Activated CD8-positive, alpha-beta memory T cell treated with anti-CD3 and anti-CD28 coated beads, Interleukin-2, amount 50 U/mL, for 48 hours (primary cell): Measurements from ENCODE around the gene KAZN.
"Not testable (repeated sequence)": the region's sequence is repeated elsewhere in the genome, so short reads cannot be mapped to it uniquely, and the experiment has no call there.

Experiments
- DNase-seq: peaks from one replicate; pipeline ENCODE4 v3.0.0-alpha.2; 2020

KAZN gene

DNA sequence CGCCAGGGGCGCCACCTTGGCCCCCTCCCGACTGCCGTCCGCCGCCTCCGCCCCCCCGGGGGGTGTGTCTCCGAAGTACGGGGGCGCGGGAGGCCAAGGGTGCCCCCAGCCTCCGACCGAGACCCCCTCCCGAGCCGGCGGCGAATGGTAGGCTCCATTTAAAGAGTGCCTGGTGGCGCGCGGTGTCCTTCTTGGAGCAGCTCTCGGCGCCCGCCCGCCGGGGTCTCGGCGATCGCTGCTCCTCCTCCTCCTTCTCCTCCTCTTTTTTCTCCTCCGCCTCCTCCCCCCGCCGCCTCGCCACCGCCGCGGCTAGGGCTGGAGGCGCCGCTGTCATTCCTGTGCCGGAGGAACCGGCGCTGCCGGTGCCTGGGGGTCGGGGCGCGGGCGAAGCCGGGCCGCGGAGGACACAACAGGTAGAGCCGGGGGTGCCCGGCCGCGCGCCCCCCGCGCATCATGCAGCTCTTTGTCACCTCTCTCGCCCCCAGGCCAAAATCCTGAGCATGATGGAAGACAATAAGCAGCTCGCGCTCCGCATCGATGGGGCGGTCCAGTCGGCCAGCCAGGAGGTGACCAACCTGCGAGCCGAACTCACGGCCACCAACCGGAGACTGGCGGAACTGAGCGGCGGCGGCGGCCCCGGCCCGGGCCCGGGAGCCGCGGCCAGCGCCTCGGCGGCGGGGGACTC is at the start of gene KAZN:
TSS of gene KAZN (plus strand) at position 188 of the 685 bp plus-strand sequence.
- no peak for DNase-seq

DNA sequence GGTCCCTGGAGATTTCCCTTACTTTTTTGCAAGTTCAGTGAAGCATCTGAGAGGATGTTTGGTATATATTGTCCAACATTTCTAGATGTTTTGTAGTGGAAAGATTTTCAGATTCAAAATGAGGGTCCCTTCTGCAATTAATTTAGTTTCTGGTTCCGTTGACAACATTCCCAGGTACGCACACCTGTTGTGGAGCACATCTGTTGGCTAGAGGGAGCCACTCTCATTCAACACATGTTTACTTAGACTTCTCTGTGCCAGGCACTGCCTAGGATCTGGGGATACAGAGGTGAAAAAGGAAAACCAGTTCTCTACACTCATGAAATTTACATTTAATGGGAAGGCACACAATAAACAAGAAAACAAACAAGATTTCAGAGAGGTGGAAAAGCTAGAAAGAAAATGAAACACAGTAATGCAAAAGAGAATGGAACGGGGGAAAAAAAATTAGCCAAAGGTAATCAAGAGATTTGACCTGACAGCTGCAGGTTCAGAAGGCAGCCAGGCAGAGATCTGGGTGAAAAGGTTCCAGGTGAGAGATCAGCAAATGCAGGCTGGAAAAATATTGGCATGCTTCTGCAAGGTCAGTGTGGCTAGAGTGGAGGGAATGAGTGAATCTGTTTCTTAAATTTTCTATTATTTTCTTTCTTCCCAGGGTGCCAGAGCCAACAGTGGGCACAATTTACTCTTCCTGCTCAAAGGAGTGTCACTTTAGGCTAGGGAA is 48.4 kb upstream of the KAZN start:
- no peak for DNase-seq

DNA sequence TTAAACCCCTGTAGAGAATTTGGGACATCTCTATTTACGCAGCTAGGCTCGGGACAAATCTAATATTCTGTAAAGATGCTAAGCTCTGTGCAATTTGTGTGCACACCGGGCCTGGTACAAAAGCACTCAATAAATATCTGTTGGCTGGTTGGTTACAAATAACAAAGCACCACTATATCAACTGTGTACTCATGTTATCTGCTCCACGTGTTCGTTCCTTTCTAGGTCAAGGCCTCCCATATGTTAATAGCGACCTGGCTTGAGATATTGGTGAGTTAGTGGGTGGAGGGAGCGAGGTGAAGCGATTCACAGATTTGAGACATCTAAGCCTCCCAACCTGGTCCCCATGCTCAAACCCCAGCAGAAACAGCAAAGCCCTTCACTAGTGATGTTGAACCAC is 47.1 kb upstream of the KAZN start:
- DNase-seq: no peak

DNA sequence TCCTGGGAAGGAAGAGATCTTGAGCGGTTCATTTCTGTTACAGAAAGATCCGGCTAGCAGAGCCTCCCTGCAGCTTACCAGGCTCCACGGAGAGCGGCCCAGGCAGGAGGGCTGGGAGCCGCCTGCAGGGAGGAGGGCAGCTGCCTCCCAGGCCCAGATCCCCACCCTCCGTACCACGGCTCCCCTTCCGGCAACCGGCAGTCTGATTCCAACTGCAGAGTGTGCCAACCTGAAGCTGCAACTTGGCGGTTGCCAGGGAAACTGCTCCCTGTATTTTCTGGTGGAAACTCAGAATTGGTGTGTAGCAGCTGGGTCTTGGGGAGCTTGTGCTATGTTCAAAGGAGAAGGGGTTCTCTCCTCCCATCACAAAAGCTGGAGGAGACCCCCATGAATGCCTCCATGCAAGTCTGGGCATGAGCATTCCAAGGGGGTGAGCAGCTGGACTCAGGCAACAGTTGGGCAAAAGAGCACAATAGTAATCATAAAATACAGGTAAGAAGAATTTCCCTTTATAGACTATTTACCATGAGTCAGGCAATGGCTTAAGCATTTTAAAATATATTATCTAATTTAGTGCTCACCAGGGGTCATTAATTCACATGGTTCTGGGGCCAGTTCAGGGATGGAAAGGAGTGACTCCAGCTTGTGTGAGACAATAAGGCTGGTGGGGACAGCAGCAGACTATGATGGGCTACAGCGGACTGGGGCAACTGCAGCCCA is 46.1 kb upstream of the KAZN start:
- no peak for DNase-seq

DNA sequence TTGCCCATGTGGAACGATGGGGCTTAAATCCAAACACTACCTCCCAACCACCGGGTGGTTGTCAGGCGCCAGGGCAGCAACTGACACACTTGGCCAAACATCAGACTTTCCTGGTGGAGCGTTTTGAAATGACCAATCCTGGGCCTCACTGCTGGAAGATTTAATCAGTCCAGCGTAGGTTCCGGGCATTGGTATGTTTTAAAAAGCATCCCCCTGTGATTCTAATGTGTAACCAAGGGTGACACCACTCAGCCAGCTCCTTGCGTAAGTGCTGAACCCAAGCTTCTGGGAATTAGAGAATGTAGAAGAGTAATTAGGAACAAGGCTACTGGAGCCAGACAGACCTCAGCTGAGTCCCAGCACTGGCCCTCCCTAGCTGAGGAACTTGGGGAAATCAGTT is 44.8 kb upstream of the KAZN start:
- no peak for DNase-seq

DNA sequence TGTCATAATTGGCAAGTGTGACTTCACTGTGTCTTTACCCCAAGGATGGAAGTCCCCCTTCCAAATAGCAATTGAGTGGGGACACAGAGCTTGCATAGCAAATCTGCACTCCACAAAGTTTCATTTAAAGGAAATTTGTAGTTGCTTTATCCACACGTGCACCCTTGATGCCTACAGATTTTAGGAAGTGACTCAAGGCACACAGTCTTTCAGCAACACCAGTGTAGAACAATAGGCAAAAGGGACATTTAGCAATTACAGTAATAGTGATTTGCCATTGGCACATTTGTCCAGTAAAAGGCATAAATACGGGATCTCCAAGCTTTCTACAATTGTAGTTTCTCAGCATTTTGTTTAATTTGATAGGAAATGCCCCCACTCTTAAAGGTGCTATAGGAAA is 43.4 kb upstream of the KAZN start:
- DNase-seq: no peak

DNA sequence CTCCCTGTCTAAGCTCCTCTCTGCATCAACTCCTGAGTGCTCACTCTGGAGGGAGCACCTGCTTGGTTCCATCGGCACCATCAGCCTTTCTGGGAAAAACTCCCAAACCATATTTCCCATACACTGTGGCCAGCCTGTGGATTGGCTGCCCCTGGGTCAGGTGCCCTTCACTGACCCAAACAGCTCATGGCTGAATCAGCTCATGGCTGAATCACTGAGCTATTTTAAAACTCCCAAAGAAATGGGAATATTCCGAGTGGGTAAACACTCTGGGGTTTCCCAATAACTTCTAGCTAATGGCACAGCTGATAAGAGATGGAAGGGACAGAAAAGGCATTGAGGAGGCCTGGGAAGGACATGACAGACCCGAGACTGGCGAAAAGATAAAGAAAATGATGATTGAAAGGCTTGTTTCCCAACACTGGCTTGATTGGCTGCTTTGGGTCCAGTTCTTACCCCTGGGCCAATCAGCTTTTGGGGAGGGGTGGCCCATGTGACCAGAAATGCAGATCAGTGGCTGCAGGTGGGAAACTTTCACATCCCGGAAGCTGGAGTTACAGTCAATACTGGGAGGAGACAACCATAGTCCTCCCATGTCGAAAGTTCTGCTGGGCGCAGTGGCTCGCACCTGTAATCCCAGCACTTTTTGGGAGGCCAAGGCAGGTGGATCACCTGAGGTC is 37.3 kb upstream of the KAZN start:
- DNase-seq: no peak

DNA sequence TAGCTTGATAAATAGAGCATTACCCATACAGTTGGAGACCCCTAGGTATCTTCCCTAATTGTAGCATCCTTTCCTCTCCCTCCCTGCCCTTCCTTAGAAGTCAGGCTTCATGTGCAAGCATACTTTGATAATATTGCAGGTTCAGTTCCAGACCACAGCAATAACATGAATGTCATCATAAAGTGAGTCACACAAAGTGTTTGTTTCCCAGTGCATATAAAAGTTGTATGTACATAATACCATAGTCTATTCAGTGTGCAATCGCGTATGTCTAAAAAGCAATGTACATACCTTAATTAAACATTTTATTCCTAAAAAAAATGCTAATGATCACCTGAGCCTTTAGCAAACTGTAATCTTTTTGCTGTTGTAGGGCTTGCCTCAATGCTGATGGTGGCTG is 33.4 kb upstream of the KAZN start:
- DNase-seq: no peak

DNA sequence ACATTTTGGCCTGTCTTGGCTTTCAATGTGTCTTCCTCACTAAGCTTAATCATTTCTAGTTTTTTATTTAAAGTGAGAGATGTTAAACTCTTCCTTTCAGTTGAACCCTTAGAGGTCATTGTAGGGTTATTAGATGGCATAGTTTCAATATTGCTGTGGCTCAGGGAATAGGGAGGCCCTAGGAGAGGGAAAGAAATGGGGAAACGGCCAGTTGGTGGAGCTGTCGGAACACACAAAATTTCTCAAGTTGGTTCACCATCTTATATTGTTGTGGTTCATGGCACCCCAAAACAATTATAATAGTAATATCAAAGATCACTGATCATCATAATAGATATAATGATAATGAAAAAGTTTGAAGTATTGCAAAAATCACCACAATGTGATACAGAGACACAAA is 31.4 kb upstream of the KAZN start:
- no peak for DNase-seq

DNA sequence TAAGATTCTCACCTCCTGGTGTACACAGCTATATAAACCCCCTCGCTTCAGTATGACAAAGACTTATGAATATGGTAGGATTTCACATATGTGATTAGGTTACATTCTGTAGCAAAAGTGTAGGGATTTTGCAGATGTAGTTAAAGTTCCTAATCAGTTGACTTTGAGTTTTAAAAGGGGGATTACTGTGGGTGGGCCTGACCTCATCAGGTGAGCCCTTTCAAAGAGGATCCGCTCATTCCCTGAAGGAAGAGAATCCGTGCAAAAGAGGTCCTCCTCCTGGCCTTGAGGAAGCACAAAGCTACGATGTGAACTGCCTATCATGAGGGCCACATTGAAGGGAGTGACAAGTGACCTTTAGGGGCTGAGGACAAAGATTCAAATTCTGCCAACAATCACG is 30.6 kb upstream of the KAZN start:
- DNase-seq: no peak

DNA sequence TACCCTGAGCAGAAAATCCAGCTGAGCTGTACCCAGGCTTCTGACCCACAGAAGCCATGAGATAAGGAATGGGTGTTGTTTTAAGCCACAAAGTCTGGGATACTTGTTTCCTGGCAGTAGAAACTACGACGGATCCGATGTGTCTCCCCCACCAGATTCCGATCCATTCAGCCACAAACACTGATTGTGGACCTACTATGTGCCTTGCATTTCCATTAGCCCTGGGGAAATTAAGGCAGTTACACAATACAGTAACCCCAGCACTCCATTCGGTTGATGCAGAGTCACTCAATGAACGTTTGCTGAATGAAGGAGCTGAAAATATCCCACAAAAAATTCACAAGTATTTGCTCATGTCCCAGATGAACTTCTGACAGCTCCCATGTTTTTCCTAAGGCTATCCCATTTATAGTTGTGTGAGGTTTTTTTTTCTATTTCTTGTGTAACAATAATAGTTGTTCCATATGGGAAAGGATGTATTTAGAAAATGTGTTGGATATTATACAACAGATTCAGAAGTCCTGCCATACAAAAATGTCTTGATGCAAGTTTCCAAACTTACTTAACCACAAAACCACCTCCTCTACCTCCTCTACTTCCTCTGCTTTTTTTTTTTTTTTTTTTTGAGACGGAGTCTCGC is 29.6 kb upstream of the KAZN start:
- DNase-seq: no peak

DNA sequence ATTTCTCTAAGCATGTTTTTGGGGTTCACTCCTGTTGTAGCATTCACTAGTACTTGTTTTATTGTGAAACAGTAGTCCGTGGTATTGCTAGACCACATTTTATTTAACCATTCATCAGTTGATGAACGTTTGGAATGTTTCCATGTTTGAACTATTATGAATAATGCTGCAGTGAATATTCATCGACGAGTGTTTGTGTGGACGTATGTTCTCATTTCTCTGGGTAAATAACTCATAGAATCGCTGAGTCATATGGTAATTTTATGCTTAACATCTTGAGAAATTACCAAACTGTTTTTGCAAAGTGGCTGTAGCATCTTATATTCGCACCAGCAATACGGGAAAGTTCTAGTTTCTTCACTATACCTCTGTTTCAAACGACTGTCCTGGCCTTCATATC is 28.0 kb upstream of the KAZN start:
- no peak for DNase-seq

DNA sequence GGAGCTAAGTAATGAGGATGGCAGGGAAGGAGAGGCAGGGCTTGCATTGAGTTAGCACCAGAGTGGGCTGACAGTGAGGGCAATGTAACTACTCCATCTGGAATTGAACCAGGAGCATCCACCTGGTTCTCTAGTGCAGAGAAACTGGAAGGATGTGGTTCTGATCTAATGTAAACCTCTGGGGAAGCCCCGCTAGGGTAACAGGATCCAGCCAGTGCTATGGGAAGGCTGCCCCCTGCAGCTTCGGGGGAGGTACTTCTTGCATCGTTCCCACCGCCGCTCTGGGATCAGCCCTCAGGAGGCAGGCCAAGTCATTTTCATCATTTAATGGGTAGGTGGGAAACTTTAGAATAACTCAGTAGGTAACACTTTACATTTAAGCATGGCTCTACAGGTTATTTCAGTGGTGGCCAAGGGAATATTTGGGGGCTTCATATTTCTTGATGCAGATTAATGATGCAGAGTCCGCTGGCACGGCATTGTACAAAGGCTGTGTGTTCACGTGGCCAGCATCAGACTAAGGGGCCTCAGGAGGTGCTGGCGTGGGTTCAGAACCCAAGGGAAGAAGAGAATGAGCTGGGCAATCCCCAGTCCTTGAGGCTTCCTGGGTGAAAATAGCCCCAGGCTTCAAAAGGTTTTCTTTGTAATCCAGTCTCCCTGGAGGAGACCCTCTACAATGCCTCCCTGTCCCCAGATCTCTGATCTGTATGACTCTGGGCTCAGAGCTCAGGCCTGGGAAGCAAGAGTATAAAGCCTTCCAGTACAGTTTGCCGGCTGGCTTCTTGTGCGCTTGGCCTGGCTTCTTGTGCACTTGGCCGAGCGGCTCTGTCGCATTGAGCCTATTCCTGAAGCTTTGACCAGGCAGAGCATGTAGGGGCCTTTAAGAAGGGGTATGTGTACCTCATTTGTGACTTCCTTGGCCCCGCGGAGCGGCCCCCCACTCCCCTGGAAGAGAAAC is 26.4 kb upstream of the KAZN start:
- no peak for DNase-seq

DNA sequence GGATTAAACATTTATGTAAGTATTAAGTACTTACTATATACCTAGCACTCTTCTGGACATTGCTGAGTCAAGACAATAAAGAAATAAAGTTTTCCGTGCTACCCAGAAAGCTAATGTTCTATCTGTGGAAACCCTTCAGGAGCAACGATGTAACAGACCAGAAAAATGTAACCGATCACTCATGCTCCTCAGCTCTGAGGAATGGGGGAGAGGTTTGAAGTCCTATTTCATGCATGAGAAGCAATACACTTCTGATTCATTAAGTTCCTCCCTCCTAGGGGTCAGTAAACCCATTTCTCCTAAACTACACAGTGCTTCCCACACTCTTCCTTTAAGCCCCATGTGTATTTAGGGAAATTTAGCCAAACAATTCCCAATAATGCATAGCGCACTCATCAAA is 25.6 kb upstream of the KAZN start:
- no peak for DNase-seq

DNA sequence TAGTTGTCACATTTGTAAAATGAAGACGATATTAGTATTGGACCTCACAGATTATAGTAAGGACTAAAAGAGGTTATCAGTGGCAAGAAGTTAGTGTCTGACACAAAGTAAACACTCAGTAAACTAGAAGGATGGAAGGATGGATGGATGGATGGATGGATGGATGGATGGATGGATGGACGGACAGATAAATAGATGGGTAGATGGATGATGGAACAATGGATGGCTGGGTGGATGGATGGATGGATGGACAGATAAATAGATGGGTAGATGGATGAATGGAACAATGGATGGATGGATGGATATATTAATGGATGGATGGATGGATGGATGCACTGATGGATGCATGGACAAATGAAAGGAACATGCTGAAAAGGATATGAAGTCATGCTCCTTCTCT is 22.3 kb upstream of the KAZN start:
- no peak for DNase-seq

DNA sequence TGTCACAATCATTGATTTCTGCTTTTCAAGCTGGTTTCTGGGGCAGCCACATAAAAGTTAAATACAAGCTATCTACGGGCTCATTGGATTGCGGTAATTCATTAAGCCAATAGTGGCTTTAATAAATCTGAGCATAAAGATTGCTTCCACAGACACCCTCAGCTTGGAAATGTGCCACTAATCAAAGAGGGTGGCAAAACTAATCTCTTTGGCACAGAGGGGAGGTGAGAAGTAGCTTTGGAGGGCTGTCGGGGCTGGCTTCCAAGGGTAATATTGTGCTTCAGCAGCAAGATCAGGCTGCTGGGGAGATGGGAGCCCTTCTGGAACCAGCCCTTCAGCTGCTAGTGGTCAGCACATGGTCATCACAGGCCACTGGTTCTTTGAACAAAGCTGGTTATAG is 21.2 kb upstream of the KAZN start:
- no peak for DNase-seq

DNA sequence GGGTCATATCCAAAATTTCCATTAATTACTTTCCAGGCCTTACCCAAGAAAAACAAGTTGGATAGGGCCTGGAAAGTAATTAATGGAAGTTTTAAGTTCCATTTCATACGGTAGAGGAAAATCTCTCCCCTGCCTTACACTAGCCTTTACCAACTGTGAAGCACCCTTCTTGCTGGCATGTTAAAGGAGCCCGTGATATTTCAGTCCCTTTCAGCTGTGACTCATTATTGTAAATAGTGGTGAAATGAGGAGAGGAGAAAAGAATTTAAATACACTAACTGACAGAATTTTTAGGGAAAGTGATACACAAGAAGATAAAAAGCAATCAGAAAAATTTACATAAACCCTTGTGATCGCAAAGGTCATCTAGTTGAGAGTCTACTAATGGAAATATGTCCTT is 20.3 kb upstream of the KAZN start:
- no peak for DNase-seq

DNA sequence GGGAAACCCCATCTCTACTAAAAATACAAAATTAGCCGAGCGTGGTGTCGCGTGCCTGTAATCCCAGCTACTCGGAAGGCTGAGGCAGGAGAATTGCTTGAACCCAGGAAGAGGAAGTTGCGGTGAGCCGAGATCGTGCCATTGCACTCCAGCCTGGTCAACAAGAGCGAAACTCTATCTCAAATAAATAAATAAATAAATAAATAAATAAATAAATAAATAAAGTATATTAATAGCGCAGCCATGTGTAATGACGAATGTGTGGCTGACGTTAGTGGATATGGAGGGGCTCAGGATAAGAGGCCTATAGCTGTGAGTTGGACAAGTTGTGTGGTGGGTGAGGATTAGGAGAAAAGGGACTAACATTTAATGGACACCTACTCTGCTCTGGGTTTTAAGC is 18.2 kb upstream of the KAZN start:
- not testable (repeated sequence) for DNase-seq

DNA sequence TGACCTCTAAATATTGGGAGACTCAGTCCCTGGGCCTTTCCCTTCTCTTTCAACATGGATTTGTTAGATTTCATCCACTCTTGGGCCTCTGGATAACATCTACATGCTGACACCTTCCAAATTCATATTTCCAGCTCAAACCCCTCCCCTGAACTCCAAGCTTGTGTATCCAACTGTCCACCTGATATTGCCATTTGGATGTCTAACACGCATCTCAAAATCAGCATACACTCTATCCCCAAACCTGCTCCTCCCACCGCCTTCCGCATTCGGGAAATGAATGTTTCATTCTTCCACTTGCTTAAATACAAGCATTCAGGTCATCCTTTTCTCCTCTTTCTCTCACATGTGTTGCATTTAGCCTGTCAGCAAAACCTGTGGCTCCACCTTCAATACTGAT is 17.5 kb upstream of the KAZN start:
- no peak for DNase-seq

DNA sequence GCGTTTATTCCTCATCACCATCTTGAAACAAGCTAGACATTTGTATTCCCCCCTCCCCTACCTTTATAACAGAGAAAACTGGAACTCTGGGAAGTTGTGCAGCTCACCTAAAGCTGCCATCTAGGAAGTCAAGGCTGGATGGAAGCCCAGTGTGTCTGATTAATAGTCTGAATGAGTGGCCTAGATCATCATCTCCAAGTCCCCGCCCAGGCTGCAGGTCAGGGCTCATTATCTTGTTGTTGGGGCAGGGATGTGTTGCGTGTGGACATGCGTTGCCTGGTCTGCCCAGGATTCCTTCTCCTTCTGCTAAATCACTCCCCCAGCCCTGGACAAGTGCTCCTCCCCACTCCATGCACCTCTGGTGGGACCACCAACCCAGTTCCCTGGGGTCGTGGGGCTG is 14.7 kb upstream of the KAZN start:
- DNase-seq: no peak

DNA sequence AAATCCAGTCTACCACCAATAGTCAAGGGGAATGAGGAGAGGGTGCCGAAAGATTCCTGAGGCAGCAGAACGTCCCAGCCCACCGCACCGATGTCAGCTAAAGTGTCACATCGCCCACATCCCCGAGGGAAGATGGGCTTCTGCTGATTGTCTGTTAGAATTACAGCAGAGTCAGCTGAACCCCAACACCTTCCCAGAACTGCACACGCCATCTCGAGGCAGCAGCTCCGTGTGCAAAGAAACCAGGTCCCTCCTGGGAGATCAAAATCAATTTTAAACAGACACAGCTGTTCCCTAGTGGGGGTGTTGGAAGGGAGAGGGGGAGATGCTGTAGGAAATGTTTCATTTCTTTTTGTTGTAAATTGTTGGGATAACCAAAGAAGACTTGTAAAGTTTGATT is 12.8 kb upstream of the KAZN start:
- DNase-seq: no peak
